Measurements from ENCODE around the gene GATA2. TPM values are rescaled to one million over a fixed set of nuclear protein-coding genes. Genes with fewer than 3 reads are reported as not detected.

GATA2 gene
- total RNA-seq, 1 donor from 2014 or later: 11.3 TPM

- no peak for DNase-seq (ENCODE audit: low read depth in 2 of 2)
These were observed 36.0 kb downstream of the GATA2 start for GRCh38 chr3:128456776-128457715.

- DNase-seq (ENCODE audit: low read depth in 2 of 2): no peak
These were observed 36.9 kb downstream of the GATA2 start for GRCh38 chr3:128455786-128456748.

- no peak for DNase-seq (ENCODE audit: low read depth in 2 of 2)
These were observed 37.9 kb downstream of the GATA2 start for GRCh38 chr3:128455116-128455515.

GRCh38 chr3:128454310-128454618 is 38.7 kb downstream of the GATA2 start:
- DNase-seq (ENCODE audit: low read depth in 2 of 2): no peak

- DNase-seq (ENCODE audit: low read depth in 2 of 2): no peak
These were observed 39.3 kb downstream of the GATA2 start for GRCh38 chr3:128453501-128454309.

GRCh38 chr3:128452678-128453275 is 40.2 kb downstream of the GATA2 start:
- no peak for DNase-seq (ENCODE audit: low read depth in 2 of 2)

- no peak for DNase-seq (ENCODE audit: low read depth in 2 of 2)
These were observed 40.9 kb downstream of the GATA2 start for GRCh38 chr3:128452120-128452519.

GRCh38 chr3:128449111-128449638 is 43.8 kb downstream of the GATA2 start:
- peak; percentile 28 to 76 for DNase-seq (ENCODE audit: low read depth in 2 of 2)

GRCh38 chr3:128448491-128448890 is 44.5 kb downstream of the GATA2 start:
- peak in 1 of 2 donors; percentile 24 for DNase-seq (ENCODE audit: low read depth in 2 of 2)

GRCh38 chr3:128447561-128448013 is 45.4 kb downstream of the GATA2 start:
- DNase-seq (ENCODE audit: low read depth in 2 of 2): no peak

GRCh38 chr3:128446821-128447220 is 46.2 kb downstream of the GATA2 start:
- DNase-seq (ENCODE audit: low read depth in 2 of 2): no peak

GRCh38 chr3:128445357-128445756 is 47.6 kb downstream of the GATA2 start:
- no peak for DNase-seq (ENCODE audit: low read depth in 2 of 2)

- no peak for DNase-seq (ENCODE audit: low read depth in 2 of 2)
These were observed 49.2 kb downstream of the GATA2 start for GRCh38 chr3:128443771-128444170.

GRCh38 chr3:128442949-128443348 is 50.1 kb downstream of the GATA2 start:
- DNase-seq (ENCODE audit: low read depth in 2 of 2): no peak

- no peak for DNase-seq (ENCODE audit: low read depth in 2 of 2)
These were observed 50.9 kb downstream of the GATA2 start for GRCh38 chr3:128442070-128442469.

GRCh38 chr3:128439226-128439625 is 53.8 kb downstream of the GATA2 start:
- no peak for DNase-seq (ENCODE audit: low read depth in 2 of 2)

GRCh38 chr3:128438488-128439072 is 54.4 kb downstream of the GATA2 start:
- DNase-seq (ENCODE audit: low read depth in 2 of 2): no peak

GRCh38 chr3:128436214-128436613 is 56.8 kb downstream of the GATA2 start:
- DNase-seq (ENCODE audit: low read depth in 2 of 2): no peak

- DNase-seq (ENCODE audit: low read depth in 2 of 2): no peak
These were observed 57.4 kb downstream of the GATA2 start for GRCh38 chr3:128435561-128435960.

GRCh38 chr3:128435058-128435457 is 57.9 kb downstream of the GATA2 start:
- no peak for DNase-seq (ENCODE audit: low read depth in 2 of 2)
